Activated T-cell treated with anti-CD3 and anti-CD28 coated beads, Interleukin-2, amount 50 U/mL, for 72 hours (primary cell): ENCODE results near the gene CNIH2. TPM values are rescaled to one million over a fixed set of nuclear protein-coding genes. Genes with fewer than 3 reads are reported as not detected.
A peak's percentile ranks its signal among the peaks of the same experiment; 100 is the strongest.
"Not testable (repeated sequence)": the region's sequence is repeated elsewhere in the genome, so short reads cannot be mapped to it uniquely, and the experiment has no call there.

ENCODE experiments used
- ATAC-seq, 2 donors: fragments of 150-1000 bp; cut with Tn5 transposase; replicated peaks in 1 of 2; 2 replicates each; pipeline ENCODE4 v1.10.0; 2021; ENCODE audit warnings: moderate library complexity in 2 of 2, mild to moderate bottlenecking in 1 of 2
- DNase-seq, 2 donors: peaks; one replicate each; pipeline ENCODE4 v3.0.0; 2021 to 2022; ENCODE audit warnings: mixed read lengths in 1 of 2
- H3K27ac Mint-ChIP-seq: one replicate; pipeline ENCODE4 v1.8.0; 2022; ENCODE audit warnings: mild to moderate bottlenecking, moderate library complexity, mixed read lengths
- H3K27me3 Mint-ChIP-seq: one replicate; pipeline ENCODE4 v1.8.0; 2022; ENCODE audit warnings: low read depth, mixed read lengths
- H3K36me3 Mint-ChIP-seq, 2 donors: one replicate each; pipeline ENCODE4 v1.8.0; 2022; ENCODE audit warnings: mixed read lengths in 2 of 2, mild to moderate bottlenecking in 1 of 2; ENCODE audit not compliant: insufficient read depth in 2 of 2
- H3K4me1 Mint-ChIP-seq: one replicate; pipeline ENCODE4 v1.8.0; 2022; ENCODE audit warnings: low read depth, mixed read lengths
- H3K4me3 Mint-ChIP-seq, 2 donors: one replicate each; pipeline ENCODE4 v1.8.0; 2022; ENCODE audit warnings: mild to moderate bottlenecking in 2 of 2, mixed read lengths in 2 of 2, moderate library complexity in 2 of 2
- H3K9me3 Mint-ChIP-seq, 2 donors: one replicate each; pipeline ENCODE4 v1.8.0; 2022; ENCODE audit warnings: mixed read lengths in 2 of 2
- total RNA-seq, 2 donors: library from RNA; stranded (reverse); gene quantifications; one replicate each; pipeline ENCODE4 v1.2.3, GENCODE V29; 2022

The CNIH2 gene
- total RNA-seq, 2 donors from 2014 or later: 1.2 to 3.5 TPM

GRCh38 chr11:66291706-66292542 lies 13.9 kb downstream of the CNIH2 start, which contains the start of gene TMEM151A:
Gene TMEM151A, plus strand, starts transcription at chr11:66291894. Its CDS starts 120 bp downstream, at chr11:66292014.
- Mint-ChIP-seq H3K4me3 (peak within 1 kb of the TSS; percentile 64 to 93), H3K27ac (no peak within 1 kb of the TSS), H3K36me3 (peaks cover 0 to 2% of the 10 kb centered on the region in 2 donors), H3K4me1 (peaks cover 28% of the 10 kb centered on the region), H3K9me3 (no peaks in the 10 kb centered on the region), H3K27me3 (peaks cover 27% of the 10 kb centered on the region)
- ATAC-seq (no peak), DNase-seq (peak; percentile 57 to 59)

GRCh38 chr11:66292543-66293332 lies 14.8 kb downstream of the CNIH2 start:
- H3K27ac Mint-ChIP-seq: no peak overlapping the region
- peak overlapping the region; percentile 43 to 64 for H3K4me3 Mint-ChIP-seq
- no peak for ATAC-seq
- peaks cover 21% of the 10 kb centered on the region for H3K4me1 Mint-ChIP-seq
- no peaks in the 10 kb centered on the region for H3K36me3 Mint-ChIP-seq
- H3K9me3 Mint-ChIP-seq: no peaks in the 10 kb centered on the region
- no peak for DNase-seq
- peaks cover 27% of the 10 kb centered on the region for H3K27me3 Mint-ChIP-seq

DNA sequence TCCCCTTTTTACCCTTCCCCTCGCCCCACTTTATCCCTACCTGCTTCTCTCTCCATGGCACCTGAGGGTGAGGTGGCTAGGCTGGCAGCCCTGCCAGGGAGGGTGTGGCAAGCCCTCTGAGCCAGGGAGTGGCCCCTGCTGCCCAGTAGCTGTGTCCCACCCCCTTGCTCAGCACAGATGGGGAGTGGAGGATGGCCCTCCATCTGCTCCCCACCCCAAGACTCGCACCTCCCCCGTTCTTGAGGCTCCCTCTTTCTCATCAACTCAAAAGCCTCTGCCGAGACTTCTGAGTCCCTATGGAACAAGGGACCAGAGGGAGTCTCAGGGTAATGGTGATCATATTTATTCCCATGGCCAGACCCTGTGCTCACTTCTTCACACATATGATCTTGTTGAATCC lies 15.4 kb downstream of the CNIH2 start:
- Mint-ChIP-seq H3K27me3 (peaks cover 27% of the 10 kb centered on the region), H3K4me3 (peak overlapping the region; percentile 11 to 20), H3K4me1 (peaks cover 20% of the 10 kb centered on the region), H3K9me3 (no peaks in the 10 kb centered on the region), H3K27ac (no peak overlapping the region), H3K36me3 (no peaks in the 10 kb centered on the region)
- no peak for DNase-seq
- no peak for ATAC-seq

- Mint-ChIP-seq H3K27ac (no peak overlapping the region), H3K36me3 (no peaks in the 10 kb centered on the region), H3K27me3 (peaks cover 27% of the 10 kb centered on the region), H3K9me3 (no peaks in the 10 kb centered on the region), H3K4me1 (peaks cover 20% of the 10 kb centered on the region), H3K4me3 (no peak overlapping the region)
- DNase-seq (no peak), ATAC-seq (no peak)
These were observed 16.0 kb downstream of the CNIH2 start for GRCh38 chr11:66293777-66294625.

- no peaks in the 10 kb centered on the region for H3K9me3 Mint-ChIP-seq
- H3K36me3 Mint-ChIP-seq: no peaks in the 10 kb centered on the region
- peaks cover 27% of the 10 kb centered on the region for H3K27me3 Mint-ChIP-seq
- H3K4me1 Mint-ChIP-seq: peaks cover 12% of the 10 kb centered on the region
- DNase-seq (no peak), ATAC-seq (no peak)
- no peak overlapping the region for H3K4me3 Mint-ChIP-seq
- H3K27ac Mint-ChIP-seq: no peak overlapping the region
These were observed 16.9 kb downstream of the CNIH2 start for GRCh38 chr11:66294626-66295620.

DNA sequence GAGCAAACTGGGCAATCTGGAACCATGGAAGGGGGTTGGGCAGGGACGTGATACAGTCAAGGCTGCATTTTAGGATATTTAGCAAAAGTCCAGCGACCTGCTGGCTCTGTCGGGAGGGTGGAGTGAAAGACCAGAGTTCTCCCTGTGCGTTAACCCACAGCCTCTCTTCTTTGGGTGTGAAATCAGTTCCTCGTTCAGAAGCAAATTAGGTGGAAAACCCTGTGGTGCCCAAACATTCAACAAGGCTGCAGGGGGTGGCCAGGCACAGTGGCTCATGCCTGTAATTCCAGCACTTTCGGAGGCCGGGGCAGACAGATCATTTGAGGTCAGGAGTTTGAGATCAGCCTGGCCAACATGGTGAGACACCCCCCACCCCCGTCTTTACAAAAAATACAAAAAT lies 19.6 kb downstream of the CNIH2 start:
- ATAC-seq: no peak
- Mint-ChIP-seq H3K9me3 (no peaks in the 10 kb centered on the region), H3K4me3 (no peak overlapping the region)

DNA sequence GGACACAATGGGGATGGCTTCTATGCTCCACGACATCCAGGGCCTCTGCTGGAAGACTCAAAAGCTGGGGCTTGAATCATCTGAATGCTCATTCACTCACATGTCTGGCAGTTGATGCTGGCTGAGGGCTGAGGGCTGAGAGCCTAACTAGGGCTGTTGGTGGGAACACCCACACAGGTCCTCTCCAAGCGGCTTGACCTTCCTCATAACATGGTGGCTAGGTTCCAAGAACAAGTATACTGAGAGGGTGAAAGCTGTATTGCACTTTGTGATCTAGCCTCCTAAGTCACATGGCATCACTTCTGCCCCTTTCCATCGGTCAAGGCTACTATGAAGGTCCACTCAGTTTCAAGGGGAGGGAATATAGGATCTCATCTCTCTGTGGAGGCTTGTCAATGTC lies 21.2 kb downstream of the CNIH2 start:
- Mint-ChIP-seq H3K36me3 (no peaks in the 10 kb centered on the region), H3K4me1 (no peaks in the 10 kb centered on the region), H3K27me3 (no peaks in the 10 kb centered on the region), H3K9me3 (no peaks in the 10 kb centered on the region), H3K4me3 (no peak overlapping the region), H3K27ac (no peak overlapping the region)
- no peak for DNase-seq
- ATAC-seq: no peak

More for the DNA sequence above, 19.6 kb downstream of the CNIH2 start:
- no peaks in the 10 kb centered on the region for H3K36me3 Mint-ChIP-seq
- DNase-seq: no peak
- H3K4me1 Mint-ChIP-seq: peaks cover 4% of the 10 kb centered on the region
- no peak overlapping the region for H3K27ac Mint-ChIP-seq
- peaks cover 13% of the 10 kb centered on the region for H3K27me3 Mint-ChIP-seq

- H3K4me1 Mint-ChIP-seq: no peaks in the 10 kb centered on the region
- no peak for ATAC-seq
- H3K36me3 Mint-ChIP-seq: no peaks in the 10 kb centered on the region
- DNase-seq: no peak
- no peaks in the 10 kb centered on the region for H3K27me3 Mint-ChIP-seq
- H3K4me3 Mint-ChIP-seq: no peak overlapping the region
- H3K9me3 Mint-ChIP-seq: no peaks in the 10 kb centered on the region
- no peak overlapping the region for H3K27ac Mint-ChIP-seq
These were observed 24.7 kb downstream of the CNIH2 start for GRCh38 chr11:66302656-66303055.

DNA sequence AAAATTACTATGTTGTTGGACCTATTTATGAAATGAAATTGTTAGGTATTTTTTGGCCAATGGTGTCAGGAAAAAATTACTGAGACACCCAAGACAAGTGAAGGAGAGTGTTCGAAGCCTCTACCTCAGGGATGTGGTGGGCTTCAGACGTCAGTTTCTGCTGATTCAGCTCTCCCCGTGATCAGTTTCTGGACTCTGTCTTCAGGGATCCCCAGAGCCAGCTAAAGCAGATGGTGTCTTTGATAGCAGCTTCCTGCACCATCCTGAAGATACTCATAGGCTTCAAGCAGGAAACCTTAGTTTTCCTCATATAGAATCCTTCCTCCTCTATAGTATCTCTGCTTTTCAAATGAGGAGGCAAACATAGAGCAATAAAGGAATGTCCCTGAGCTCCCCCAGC lies 31.5 kb downstream of the CNIH2 start:
- Mint-ChIP-seq H3K4me1 (peaks cover 17% of the 10 kb centered on the region), H3K9me3 (no peaks in the 10 kb centered on the region), H3K27ac (no peak overlapping the region), H3K4me3 (no peak overlapping the region), H3K36me3 (no peaks in the 10 kb centered on the region), H3K27me3 (no peaks in the 10 kb centered on the region)
- DNase-seq: no peak
- ATAC-seq: no peak

GRCh38 chr11:66310324-66310723 lies 32.3 kb downstream of the CNIH2 start:
- Mint-ChIP-seq H3K36me3 (no peaks in the 10 kb centered on the region), H3K9me3 (no peaks in the 10 kb centered on the region), H3K4me3 (no peak overlapping the region), H3K27me3 (no peaks in the 10 kb centered on the region), H3K27ac (no peak overlapping the region), H3K4me1 (peaks cover 24% of the 10 kb centered on the region)
- ATAC-seq (no peak), DNase-seq (no peak)

DNA sequence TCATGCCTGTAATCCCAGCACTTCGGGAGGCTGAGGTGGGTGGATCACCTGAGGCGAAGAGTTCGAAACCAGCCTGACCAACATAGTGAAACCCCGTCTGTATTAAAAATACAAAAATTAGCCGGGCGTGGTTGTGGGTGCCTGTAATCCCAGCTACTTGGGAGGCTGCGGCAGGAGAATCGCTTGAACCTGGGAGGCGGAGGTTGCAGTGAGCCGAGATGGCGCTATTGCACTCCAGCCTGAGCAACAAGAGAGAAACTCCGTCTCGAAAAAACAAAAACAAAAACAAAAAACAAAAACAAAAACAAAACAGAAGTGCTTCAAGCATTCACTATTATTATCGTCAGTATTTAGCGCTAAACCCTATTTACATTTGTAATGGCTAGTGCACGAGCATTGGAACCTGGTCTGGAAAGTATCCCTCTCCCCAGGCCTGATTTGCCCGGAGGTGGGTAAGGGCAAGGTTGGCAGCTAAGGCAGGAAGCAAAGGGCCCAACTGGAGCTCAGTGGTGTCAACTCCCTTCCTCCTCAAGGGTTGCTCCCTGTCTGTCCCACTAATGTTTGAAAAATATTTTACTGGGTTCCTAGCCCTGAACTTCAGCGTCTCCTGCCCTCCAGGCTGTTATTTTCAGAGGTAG lies 32.9 kb downstream of the CNIH2 start:
- H3K9me3 Mint-ChIP-seq, H3K36me3 Mint-ChIP-seq, DNase-seq, H3K27ac Mint-ChIP-seq, H3K27me3 Mint-ChIP-seq, ATAC-seq: not testable (repeated sequence)
- peaks cover 30% of the 10 kb centered on the region for H3K4me1 Mint-ChIP-seq
- H3K4me3 Mint-ChIP-seq: peak overlapping the region; percentile 5 to 8
